ENCODE data around the gene KRT75. TPM values are rescaled to one million over a fixed set of nuclear protein-coding genes. Genes with fewer than 3 reads are reported as not detected.

KRT75 gene
- total and polyA plus RNA-seq, 2 of the 13 experiments (the other 11 are each of a cell fraction or from before 2014, with no cell fraction given): not detected

DNA sequence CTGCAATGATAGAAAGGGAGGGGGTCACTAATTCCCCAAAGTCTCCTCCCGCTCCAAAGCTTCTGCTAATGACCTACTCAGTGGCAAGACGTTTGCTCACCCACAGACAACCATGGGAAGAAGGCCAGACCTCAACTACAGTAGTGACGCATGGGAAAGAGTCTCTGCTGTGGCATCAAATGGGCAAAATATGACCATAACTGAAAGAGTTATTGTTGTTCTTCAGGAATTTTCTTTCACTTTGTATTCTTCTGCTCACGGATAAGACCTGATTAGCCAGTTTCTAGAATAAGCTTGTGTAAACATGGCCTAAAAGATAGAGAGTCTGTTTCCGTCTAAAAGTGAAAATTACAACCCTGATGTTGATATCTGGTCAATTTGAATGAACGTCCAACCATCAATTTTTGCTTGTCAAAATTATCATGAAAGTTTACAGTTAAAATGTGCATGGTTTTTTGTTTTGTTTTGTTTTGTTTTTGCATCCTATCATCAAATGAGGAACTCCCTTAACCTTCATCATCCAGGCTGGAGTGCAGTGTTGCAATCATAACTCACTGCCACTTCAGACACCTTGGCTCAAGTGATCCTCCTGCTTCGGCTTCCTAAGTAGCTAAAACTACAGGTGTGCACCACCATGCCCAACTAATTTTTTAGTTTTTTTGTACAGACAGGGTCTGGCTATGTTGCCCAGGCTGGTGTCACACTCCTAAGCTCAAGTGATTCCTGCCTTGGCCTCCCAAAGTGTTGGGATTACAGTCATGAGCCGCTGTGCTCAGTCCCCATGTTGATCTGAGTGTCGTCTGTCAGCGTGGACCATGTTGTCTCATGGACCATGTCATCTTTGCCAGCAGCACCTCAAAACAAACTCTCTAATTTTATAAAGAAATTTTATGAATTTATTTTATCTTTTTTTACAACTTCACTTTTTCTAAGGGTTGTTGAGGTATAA is 10.8 kb upstream of the KRT75 start:
- ATAC-seq: no peak
- no peak overlapping the region for H3K27ac ChIP-seq (ENCODE audit: extremely low read length, insufficient read depth, low read length)
- peaks cover 0 to 4% of the 10 kb centered on the region in 2 experiments; a peak in 1 of 5 replicates for H3K27me3 ChIP-seq (ENCODE audit: control insufficient read depth in 1 of 2, insufficient read depth in 2 of 2, low read length in 2 of 2)
- no peaks in the 10 kb centered on the region for H3K9me3 ChIP-seq (ENCODE audit: low read length)
- no peak for FAIRE-seq
- H3K4me1 ChIP-seq (ENCODE audit: insufficient read depth, low read length): peaks cover 13% of the 10 kb centered on the region
- TF ChIP-seq ZNF879 (CRISPR knock-in tag; IDR thresholded peaks at IDR 0.05) (no peak), MTA3 (CRISPR knock-in tag; IDR thresholded peaks at IDR 0.05) (no peak), ZC3H13 (CRISPR knock-in tag; IDR thresholded peaks at IDR 0.05) (no peak)
- H2AFZ ChIP-seq (ENCODE audit: low read length): no peak overlapping the region
- ChIA-PET CTCF (ENCODE audit: low intra/inter-chr PET ratio, low total read pairs) (no interaction called here), POLR2A (no interaction called here)
- DNase-seq (ENCODE audit: low spot score): no peak
- BruUV-seq (replicated peaks): no TSS peak
- H3K4me2 ChIP-seq (ENCODE audit: low read depth, low read length): no peak overlapping the region
- no peak overlapping the region for H3K9ac ChIP-seq (ENCODE audit: insufficient read depth, low read depth, low read length)
- H3K4me3 ChIP-seq (replicated peaks in 1 of 3; ENCODE audit: insufficient read depth in 1 of 3, low read depth in 2 of 3, low read length in 3 of 3): no peak overlapping the region
- intact Hi-C loops (cut with micrococcal nuclease; ENCODE audit: unreplicated experiment): no loop called here
- H4K20me1 ChIP-seq (ENCODE audit: insufficient read depth, low read length): no peaks in the 10 kb centered on the region
- in situ Hi-C loops (cut with HindIII; ENCODE audit: extremely low pct_ligation_motif_present, low pct_unique_long_range_greater_than_20kb): no loop called here
- no peaks in the 10 kb centered on the region for H3K36me3 ChIP-seq (replicated peaks in 1 of 2; ENCODE audit: control insufficient read depth in 1 of 2, insufficient read depth in 2 of 2, low read length in 2 of 2)
- 38% methylated on average over 10 of the region's 10 CpGs for WGBS (ENCODE audit: low lambda C conversion rate)
- no peaks in the 10 kb centered on the region for H3K79me2 ChIP-seq (ENCODE audit: insufficient read depth, low read length)

GRCh38 chr12:52443966-52444365 is 9.8 kb upstream of the KRT75 start:
- ATAC-seq (no peak), FAIRE-seq (no peak), DNase-seq (ENCODE audit: low spot score) (no peak)
- in situ Hi-C loops (cut with HindIII; ENCODE audit: extremely low pct_ligation_motif_present, low pct_unique_long_range_greater_than_20kb): no loop called here
- no peak overlapping the region for H3K4me2 ChIP-seq (ENCODE audit: low read depth, low read length)
- H2AFZ ChIP-seq (ENCODE audit: low read length): no peak overlapping the region
- peaks cover 13% of the 10 kb centered on the region for H3K4me1 ChIP-seq (ENCODE audit: insufficient read depth, low read length)
- H3K9ac ChIP-seq (ENCODE audit: insufficient read depth, low read depth, low read length): no peak overlapping the region
- 46% methylated on average over 3 of the region's 3 CpGs for WGBS (ENCODE audit: low lambda C conversion rate)
- H3K36me3 ChIP-seq (replicated peaks in 1 of 2; ENCODE audit: control insufficient read depth in 1 of 2, insufficient read depth in 2 of 2, low read length in 2 of 2): no peaks in the 10 kb centered on the region
- H3K27me3 ChIP-seq (ENCODE audit: control insufficient read depth in 1 of 2, insufficient read depth in 2 of 2, low read length in 2 of 2): peaks cover 0 to 4% of the 10 kb centered on the region in 2 experiments; a peak in 1 of 5 replicates
- no peaks in the 10 kb centered on the region for H4K20me1 ChIP-seq (ENCODE audit: insufficient read depth, low read length)
- no peaks in the 10 kb centered on the region for H3K79me2 ChIP-seq (ENCODE audit: insufficient read depth, low read length)
- no peak for TF ChIP-seq CREM (IDR thresholded peaks at IDR 0.05)
- TF ChIP-seq CREM (CRISPR knock-in tag; IDR thresholded peaks at IDR 0.05): no peak
- TF ChIP-seq SMARCE1 (IDR thresholded peaks at IDR 0.05; ENCODE audit: borderline replicate concordance): no peak
- no peak for TF ChIP-seq ZBTB8A (CRISPR knock-in tag; IDR thresholded peaks at IDR 0.05; ENCODE audit: borderline replicate concordance, low read depth)
- no peak for TF ChIP-seq SSRP1 (CRISPR knock-in tag; IDR thresholded peaks at IDR 0.05)
- no peak for TF ChIP-seq DMAP1 (CRISPR knock-in tag; IDR thresholded peaks at IDR 0.05)
- no peak for TF ChIP-seq ZNF839 (CRISPR knock-in tag; IDR thresholded peaks at IDR 0.05; ENCODE audit: borderline replicate concordance)
- intact Hi-C loops (cut with micrococcal nuclease; ENCODE audit: unreplicated experiment): no loop called here
- no peak overlapping the region for H3K27ac ChIP-seq (ENCODE audit: extremely low read length, insufficient read depth, low read length)
- BruUV-seq (replicated peaks): no TSS peak
- POLR2A ChIA-PET: no interaction called here
- H3K4me3 ChIP-seq (replicated peaks in 1 of 3; ENCODE audit: insufficient read depth in 1 of 3, low read depth in 2 of 3, low read length in 3 of 3): no peak overlapping the region
- H3K9me3 ChIP-seq (ENCODE audit: low read length): no peaks in the 10 kb centered on the region
- CTCF ChIA-PET (ENCODE audit: low intra/inter-chr PET ratio, low total read pairs): no interaction called here
